NCI-H2107 (cell line): ENCODE measurements around the gene LRRK1.
A peak's percentile ranks its signal among the peaks of the same experiment; 100 is the strongest.

Source experiments
- DNase-seq: peaks from one replicate; lab custom pipeline; 2025; lab: John Stamatoyannopoulos, UW

The LRRK1 gene

GRCh38 chr15:100981086-100981485 is 61.9 kb downstream of the LRRK1 start:
- no peak for DNase-seq

DNA sequence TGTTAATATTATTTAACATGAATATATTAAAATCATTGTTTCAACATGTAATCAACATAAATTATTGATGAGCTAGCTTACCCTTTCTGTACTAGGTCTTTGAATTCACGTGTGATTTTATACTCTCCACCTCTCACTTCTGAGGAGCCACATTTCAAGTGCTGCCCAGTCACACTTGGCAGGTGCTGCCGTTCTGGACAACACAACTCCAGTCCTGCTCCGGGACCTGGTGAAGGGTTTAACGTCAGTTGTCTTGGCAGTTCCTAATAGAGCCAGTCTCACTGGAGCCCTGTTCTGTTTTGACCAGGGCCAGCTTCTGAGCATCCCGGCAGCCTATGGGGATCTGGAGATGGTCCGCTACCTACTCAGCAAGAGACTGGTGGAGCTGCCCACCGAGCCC is 64.1 kb downstream of the LRRK1 start:
- no peak for DNase-seq

DNA sequence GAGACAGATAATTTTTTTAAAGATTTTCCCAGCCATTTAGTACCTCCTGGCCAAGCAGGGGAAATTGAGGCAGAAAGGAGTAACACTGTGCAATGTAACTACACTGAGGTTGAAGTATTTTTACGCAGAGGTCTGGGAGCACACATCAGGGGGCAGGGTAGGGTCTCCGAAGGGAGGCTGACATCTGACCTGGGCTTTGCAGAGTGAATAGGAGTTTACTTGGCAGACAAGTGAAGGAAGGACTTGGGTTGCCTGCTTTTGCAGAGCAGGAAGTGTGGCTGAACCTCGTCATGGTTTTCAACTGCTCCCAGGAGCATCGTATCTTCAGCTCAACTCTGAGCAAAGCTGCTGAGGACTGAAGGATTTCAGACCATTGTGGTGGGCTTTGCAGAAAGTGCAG is 66.2 kb downstream of the LRRK1 start:
- DNase-seq, result no peak

GRCh38 chr15:100986158-100986896 is 67.2 kb downstream of the LRRK1 start:
- DNase-seq, result no peak

DNA sequence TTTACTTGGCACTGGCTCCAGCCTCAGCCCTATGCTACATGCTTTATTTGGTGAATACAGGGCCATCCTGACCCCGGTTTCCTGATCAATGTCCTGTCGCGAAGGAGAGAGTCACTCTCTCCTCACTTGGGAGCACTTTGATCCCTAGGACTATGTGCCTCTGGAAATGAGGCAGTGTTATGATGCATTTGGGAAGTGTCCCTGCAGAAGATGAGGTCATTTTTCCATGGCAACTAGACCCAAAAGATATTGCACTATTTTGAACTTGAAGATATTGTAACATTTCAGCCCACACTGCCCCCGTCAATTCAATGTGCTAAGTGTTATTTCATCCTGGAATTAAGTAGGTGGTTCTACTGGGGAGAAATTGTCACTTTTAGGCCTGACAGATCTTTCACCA is 68.0 kb downstream of the LRRK1 start:
- no peak for DNase-seq

- DNase-seq, result no peak
These were observed 69.1 kb downstream of the LRRK1 start for GRCh38 chr15:100988297-100988696.

DNA sequence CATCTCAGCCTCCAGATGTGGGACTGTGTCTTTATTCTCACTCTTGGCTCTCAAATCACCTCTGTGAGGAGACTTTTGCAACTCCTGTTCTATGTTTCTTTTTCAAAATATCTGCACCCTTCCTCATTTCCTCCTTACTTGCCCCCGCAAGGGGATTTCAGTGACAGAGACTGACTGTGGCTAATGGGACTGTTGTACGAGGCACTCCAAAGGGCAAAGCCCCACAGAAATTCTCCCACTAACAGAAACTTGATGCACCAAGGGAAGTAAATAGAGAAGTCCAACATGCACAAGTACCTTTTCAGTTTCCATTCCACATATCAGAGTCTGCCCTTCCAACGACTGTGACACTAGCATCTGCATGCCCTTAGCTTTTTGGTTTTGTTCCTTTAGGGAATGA is 69.7 kb downstream of the LRRK1 start:
- no peak for DNase-seq

GRCh38 chr15:100994597-100995446 is 75.7 kb downstream of the LRRK1 start:
- no peak for DNase-seq

DNA sequence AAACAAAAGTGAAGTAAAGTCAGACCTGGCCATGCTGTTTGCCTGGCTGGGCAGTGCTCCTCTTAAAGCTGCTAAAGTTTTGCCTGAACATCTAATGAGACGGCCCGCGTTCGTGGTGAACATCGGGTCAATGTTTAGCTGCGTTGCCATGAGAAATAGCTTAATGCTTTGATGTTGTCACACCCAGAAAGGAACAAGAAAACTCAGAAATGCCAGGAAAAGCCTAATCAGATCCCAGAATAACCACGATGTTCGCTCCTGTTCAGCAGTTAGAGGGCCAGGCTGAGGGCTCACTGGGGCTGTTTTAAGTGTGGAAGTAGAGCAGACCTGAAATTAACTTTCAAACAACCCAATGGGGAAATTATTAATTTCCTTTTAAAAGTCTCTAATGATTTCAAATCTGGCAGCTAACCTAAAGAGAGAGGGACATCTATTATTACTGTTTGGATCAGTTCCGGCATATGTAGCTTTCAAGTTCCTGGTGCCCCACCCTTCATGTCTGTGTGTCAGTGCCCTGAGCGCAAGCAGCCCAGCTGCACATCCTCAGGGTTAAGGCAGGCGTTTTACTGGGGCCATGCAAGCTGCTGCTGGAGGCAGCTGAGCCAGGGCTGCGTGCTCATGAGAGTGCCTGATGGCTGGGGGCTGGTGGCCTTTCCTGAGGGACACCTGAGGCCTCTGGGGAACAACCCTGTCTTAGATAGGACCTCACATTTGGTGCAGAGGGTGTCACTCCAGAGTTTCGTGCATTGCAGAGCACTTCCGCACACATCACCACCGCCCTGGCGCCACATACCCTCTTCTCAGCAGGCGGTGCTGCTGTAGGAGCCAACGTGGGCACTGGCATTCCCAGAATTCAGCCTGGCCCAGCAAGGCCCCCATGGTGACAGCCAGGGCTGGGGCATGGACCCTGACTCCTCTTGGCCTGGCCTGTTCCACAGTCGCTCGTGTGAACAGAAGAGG is 76.6 kb downstream of the LRRK1 start:
- no peak for DNase-seq

GRCh38 chr15:100997442-100997841 is 78.3 kb downstream of the LRRK1 start:
- no peak for DNase-seq

- no peak for DNase-seq
These were observed 79.5 kb downstream of the LRRK1 start for GRCh38 chr15:100998630-100999029.

DNA sequence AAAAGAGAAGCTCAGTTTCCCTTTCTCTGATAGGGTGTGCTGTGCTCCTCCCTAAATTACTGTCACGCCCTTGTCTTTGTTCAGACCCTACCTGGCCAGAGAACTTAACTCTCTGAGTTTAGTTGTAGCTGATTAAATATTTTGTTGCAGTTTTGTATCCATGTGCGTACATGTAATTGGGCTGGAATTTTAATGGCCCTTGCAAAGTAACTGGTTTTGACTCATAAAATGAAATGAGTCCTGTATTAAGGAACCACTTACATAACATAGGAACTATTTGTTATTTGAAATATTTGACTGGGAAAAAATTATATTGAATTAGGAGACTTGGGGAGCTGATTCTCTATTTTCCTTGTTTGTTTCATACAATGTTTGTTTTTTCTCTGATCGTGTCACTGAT is 80.2 kb downstream of the LRRK1 start:
- no peak for DNase-seq

DNA sequence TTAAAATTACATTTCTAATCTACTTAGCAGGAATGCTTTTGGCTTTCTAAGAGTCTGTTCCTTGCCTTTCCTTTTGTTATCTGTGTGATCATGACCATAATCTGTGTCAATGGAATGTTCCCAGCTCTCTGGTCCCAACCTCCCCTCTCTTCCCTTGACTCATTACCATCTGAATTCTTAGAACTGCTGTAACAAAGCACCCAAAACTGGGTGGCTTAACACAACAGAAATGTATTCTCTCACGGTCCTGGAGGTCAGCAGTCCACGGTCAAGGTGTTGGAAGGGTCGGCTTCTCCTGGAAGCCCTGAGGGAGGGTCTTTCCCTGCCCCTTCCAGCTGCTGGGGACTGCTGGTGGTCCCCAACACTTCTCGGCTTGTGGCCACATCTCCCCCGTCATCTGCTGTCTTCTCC is 81.1 kb downstream of the LRRK1 start:
- no peak for DNase-seq

GRCh38 chr15:101001056-101001455 is 81.9 kb downstream of the LRRK1 start:
- DNase-seq, result no peak

GRCh38 chr15:101001796-101002195 is 82.6 kb downstream of the LRRK1 start:
- no peak for DNase-seq

GRCh38 chr15:101003081-101003480 is 83.9 kb downstream of the LRRK1 start:
- no peak for DNase-seq

DNA sequence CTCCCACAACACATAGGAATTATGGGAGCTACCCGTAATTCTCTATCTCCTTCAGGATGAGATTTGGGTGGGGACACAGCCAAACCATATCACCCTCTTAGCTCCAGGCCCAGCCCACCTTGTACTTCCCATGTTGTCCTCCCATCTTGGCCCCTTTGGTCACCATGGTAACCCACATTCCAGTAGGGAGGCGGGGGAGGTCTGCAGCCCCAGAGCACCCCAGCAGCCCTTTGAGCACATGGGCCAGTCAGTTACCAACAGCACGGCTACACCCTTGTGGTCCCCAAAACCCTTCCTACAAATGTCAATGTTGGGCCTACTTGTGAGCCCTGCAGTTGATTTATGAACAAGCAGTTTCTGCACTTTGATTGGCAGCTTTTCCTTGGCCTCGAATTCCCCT is 84.5 kb downstream of the LRRK1 start:
- no peak for DNase-seq

DNA sequence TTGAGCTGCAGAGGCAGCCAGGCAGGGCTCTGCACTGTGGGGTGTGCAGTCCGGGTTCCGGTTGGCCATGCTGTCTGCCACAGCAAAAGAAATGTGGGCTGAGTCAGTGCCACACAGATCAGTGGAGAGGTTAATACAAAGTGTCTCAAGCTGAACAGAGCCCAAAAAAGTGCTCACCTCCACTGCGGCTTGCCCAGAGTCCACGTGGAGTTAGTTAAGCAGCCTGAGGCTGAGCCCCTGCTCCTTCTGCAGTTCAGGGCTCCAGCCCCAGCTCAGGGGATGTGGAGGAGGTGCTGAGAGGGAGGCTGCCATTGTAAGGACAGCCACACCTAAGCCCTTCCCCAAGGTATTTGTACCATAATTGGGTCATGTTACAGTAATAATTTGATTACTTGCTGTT is 85.3 kb downstream of the LRRK1 start:
- no peak for DNase-seq

GRCh38 chr15:101004986-101005747 is 86.0 kb downstream of the LRRK1 start:
- no peak for DNase-seq

DNA sequence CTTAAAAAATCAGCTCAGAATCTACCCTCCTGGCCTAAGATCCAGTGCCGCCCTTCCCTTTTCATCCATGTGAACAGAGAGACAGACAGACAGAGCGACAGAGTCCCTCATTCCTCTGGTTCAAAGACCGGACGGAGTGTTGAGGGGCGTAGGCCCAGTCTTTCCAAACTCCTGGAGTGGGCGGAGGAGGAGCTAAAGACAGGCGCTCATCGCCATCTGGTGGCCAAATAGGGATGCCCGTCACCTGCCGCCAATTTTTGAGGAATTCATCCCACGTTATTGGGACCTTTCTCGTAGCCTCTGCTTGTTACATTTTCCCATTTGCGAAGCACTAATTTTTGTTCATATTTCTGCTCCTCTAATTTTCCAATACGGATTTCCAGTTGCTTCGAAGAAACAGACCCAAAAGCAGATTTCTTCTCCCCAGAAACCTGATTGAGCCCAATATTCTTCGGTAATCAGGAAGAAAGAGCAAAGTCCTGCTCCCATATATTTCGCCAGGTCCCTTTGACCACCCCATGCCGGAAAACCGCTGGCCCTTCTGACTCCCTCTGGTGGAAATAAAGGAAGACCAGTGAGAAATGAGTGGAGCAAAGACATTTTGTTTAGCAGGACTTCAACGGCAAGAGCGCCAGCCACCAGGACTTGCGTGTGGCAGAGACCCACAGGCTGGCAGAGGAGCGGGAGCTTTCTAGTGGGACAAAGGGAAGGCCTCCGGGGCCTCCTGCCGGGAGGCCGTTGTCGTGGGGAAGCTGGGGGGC is 88.0 kb downstream of the LRRK1 start:
- peak; percentile 28 for DNase-seq
